Kidney tubule cell (primary cell): ENCODE data around the gene IQGAP2.
A peak's percentile ranks its signal among the peaks of the same experiment; 100 is the strongest.
"Not testable (repeated sequence)": the region's sequence is repeated elsewhere in the genome, so short reads cannot be mapped to it uniquely, and the experiment has no call there.

Experiments used
- DNase-seq: peaks from one replicate; pipeline ENCODE4 v3.0.0-alpha.2; 2018; ENCODE audit warnings: low spot score

IQGAP2 gene, protein sequence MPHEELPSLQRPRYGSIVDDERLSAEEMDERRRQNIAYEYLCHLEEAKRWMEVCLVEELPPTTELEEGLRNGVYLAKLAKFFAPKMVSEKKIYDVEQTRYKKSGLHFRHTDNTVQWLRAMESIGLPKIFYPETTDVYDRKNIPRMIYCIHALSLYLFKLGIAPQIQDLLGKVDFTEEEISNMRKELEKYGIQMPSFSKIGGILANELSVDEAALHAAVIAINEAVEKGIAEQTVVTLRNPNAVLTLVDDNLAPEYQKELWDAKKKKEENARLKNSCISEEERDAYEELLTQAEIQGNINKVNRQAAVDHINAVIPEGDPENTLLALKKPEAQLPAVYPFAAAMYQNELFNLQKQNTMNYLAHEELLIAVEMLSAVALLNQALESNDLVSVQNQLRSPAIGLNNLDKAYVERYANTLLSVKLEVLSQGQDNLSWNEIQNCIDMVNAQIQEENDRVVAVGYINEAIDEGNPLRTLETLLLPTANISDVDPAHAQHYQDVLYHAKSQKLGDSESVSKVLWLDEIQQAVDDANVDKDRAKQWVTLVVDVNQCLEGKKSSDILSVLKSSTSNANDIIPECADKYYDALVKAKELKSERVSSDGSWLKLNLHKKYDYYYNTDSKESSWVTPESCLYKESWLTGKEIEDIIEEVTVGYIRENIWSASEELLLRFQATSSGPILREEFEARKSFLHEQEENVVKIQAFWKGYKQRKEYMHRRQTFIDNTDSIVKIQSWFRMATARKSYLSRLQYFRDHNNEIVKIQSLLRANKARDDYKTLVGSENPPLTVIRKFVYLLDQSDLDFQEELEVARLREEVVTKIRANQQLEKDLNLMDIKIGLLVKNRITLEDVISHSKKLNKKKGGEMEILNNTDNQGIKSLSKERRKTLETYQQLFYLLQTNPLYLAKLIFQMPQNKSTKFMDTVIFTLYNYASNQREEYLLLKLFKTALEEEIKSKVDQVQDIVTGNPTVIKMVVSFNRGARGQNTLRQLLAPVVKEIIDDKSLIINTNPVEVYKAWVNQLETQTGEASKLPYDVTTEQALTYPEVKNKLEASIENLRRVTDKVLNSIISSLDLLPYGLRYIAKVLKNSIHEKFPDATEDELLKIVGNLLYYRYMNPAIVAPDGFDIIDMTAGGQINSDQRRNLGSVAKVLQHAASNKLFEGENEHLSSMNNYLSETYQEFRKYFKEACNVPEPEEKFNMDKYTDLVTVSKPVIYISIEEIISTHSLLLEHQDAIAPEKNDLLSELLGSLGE (N-terminal part only)

DNA sequence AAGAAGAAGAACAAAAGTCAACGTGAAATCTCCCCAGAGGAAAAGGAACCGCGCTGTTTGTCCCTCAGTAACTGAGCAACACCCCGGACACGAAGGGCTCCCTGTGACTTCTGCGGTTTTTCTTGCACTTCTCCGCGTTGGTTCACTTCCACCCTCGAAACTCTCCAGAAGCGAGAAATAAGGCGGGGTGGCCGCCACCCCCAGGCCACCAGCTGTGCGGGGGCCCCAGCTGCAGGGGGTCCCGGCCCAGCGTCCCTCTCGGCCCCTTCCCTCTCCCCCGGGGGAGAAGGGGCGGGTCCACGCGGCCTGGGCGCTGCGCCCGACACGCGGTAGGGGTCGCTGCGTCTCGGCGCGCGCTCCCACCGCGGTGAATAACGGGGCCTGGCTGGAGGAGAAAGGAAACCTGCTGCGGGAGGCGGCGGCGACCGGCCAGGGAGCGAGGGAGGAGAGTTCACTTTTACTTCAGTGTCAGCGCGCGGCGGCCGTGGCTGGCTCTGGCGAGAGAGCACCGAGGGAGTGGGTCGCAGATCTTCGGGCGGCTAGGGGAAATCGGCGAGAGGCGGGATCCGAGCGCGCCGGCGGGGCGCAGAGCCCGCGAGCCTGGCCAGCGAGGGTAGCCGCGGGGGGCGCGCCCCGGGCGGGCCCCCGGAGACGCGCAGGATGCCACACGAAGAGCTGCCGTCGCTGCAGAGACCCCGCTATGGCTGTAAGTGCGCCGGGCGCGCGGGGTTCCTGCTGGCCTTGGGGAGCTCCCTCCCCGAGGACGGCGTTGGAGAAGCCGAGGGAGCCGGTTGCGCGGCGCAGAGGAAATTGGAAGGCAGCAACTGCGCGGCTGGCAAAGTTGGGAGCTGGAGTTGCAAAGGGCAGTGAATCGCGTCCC lies at the start of gene IQGAP2:
Gene IQGAP2, plus strand, starts transcription at position 400 of the 880 bp plus-strand sequence. Its CDS starts 261 bp downstream, at position 661.
- DNase-seq = peak; percentile 64

GRCh38 chr5:76356887-76357286 lies 46.2 kb upstream of the IQGAP2 start:
- no peak for DNase-seq

DNA sequence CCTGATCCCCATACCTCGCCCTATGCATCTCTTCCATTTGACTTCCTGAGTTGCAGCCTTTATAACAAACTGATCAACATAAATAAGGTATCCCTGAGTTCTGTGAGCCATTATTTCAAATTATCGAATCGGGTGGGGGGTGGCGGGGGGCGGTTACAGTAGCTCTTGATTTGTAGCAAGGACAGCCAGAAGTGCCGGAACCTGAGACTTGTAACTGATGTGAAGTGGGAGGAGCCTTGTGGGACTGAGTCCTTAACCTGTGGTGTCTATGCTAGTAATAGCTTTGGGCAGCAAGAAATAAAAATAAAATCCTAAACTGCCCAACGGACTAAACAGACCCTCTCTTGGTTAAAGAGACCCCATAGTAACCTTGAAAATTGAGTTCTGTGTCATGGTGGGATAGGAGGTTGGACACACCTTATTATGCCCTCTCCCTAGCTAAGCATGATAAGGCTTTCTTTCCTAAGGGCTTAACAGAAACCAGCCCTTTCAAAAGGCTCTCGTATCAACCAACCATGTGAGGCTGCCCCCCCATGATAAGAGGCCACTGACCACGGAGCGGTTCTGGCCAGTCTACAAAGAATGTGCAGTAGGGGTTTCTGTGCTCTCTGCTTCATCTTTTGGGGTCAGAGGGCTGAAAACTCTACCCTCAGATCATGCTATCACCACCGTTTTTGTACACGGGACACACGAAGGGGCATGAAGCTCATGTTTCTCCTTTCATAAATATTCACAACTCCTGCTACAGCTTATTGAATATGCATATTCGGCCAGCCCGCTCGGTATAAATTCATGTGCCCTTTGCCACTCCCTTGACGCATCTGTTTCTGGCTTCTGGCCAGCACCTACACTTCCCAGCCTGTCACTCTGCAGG lies 39.5 kb upstream of the IQGAP2 start:
- DNase-seq = peak; percentile 31

DNA sequence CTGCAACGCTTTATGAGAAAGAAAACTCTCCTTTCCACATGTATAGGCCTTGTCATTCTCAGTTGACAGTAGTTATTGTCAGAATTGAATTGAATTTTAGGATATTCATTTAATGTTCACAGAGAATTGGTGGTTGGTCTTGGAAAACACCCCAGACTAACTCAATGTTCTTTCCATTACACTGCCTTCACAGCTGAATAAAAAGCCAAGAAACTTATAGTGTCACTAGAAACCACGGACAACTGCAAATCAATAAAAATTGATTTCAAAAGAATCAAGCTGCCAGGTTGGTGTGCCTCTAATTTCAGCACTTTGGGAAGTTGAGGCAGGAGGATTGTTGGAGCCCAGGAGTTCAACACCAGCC lies 38.9 kb upstream of the IQGAP2 start:
- no peak for DNase-seq

DNA sequence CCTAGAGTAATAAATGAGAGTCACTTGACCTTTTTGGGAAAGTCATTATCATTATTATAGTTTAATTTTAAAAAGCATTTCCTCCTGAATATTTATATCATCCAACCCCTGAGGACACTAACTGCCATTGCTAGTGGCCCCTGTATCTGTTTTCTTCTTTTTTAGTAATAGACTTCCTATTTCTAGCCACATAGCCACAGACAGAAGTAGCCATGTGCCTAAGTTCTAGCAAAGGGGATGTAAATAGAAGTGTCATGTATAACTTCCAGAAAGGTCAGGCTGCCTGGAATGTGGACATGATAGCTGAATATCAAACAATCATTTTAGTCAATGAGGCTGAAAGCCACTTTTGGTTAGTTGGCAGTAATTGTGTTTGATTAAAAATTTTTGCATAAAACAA lies 37.5 kb upstream of the IQGAP2 start:
- DNase-seq = no peak

GRCh38 chr5:76366596-76366995 lies 36.5 kb upstream of the IQGAP2 start:
- no peak for DNase-seq

DNA sequence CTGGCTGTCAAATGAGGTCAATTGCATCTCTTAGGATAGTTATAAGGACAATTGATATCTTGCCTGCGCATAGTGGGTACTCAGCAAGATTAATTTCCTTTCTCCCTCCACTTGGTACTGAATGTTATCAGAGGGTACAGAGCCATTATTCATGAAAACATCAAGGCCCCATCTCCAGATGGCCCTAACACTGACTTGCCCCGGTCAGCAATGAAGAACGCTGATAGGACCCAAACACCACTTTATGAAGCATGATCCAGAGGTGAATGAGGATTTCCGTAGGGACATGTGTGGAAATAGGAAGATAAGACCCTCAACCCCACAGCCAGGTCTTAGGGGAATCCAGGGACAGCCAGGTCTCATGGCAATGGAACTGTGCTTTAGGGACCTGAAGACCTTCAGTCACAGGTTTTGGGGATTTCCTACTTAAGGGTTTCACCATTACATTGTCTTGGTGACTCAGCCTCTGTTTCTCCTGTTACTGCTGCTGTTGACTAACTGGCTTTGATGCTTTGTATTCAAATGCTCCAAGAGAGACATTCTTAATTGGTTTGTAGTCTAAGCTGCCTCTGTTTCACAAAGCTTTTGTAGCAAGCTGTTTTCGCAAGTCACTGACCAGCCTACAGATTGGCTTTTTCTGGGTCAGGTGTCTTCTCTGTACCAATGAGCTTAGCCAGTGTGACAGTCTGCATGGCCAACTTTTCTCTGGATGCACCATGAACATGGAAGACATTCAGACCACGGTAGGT lies 35.3 kb upstream of the IQGAP2 start:
- DNase-seq = peak; percentile 79

- DNase-seq = no peak
These were observed 34.1 kb upstream of the IQGAP2 start for GRCh38 chr5:76368941-76369340.

DNA sequence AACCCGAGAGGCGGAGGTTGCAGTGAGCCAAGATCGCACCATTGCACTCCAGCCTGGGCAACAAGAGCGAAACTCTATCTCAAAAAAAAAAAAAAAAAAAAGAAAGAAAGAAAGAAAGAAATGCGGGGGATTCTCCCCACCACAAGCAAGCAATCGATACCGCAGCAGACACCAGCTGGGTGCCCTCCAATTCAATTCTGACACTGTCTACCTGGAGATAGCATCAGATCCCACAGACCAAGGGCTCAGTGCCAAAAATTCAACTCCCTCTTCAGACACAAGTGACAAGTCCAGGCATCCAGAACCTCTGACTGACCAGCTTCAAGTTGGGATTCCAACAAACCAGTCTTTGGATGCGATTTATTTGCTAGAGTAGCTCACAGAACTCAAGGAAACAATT lies 33.4 kb upstream of the IQGAP2 start:
- DNase-seq = not testable (repeated sequence)

DNA sequence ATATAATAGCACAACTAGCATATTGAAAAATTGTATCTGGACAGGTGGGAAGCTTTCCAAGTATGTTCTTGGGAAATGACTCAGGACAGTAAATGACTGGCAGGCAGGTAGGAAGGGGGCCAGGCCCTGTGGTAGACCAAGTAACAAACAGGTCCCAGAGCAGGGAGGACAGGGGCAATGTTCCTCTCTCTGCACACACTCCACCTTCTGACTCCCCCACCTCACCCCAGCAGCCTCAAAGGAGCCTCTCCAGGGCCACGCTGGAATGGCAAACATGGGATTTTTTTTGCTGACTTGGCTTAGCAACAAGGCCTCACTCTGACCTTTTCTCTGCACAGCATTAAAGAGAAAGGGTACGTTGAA lies 31.1 kb upstream of the IQGAP2 start:
- DNase-seq = peak; percentile 33

DNA sequence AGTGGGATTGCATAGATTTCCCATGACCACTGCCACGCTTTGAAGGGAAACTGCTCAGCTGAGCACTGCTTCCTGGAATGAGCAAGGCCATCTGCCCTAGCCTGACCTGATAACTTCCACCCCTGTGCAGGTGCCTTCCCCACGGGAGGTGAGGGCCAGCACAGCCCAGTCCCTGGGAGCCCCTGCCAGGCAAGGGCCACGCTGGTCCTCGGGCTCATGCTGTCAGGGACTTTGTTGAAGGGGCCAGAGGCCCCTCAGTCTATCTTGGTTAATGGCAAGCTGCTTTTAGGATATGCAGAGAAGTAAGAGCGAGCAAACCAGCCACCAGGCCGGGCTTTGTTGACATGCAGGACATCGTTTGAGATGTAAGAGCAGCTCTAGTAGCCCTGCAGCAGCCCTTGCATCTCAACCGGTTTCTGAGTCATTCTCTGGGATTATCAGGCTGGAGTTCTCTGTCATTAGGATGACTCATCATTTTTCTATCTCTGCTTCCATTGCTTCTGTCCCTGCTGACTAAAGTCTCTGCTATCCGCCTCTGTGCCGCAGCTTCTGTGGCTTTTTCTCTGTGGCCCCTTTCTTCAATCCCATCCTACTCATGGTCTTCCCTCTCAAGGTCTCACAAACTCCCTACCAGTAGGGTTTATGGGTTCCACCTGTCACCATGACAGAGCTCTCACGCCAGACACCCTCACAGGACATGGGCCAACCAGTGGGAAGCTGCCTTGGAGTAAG lies 30.6 kb upstream of the IQGAP2 start:
- DNase-seq = peak; percentile 93

GRCh38 chr5:76376148-76376865 lies 26.8 kb upstream of the IQGAP2 start:
- peak; percentile 49 for DNase-seq

- DNase-seq = no peak
These were observed 26.2 kb upstream of the IQGAP2 start for GRCh38 chr5:76376866-76377230.

- DNase-seq = no peak
These were observed 24.7 kb upstream of the IQGAP2 start for GRCh38 chr5:76378355-76378754.

- peak; percentile 39 for DNase-seq
These were observed 23.8 kb upstream of the IQGAP2 start for GRCh38 chr5:76379316-76379715.

DNA sequence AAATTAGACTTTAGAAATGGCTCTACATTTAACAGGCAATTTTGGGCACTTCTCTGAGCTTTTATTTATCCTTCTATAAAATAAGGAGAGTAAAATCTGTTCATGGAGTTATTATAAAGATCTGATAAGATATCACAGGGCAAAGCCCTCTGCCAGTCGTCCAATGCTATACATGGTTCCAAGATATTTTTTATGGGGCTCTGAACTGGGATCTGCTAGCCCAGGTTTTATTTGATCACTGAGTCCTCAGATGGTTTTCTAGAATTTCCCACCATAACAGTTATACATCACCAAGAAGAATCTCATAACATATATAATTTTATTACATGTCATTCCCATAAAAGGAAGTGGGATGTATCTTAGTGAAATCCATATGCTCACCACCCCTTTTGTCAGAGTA lies 23.2 kb upstream of the IQGAP2 start:
- no peak for DNase-seq

- no peak for DNase-seq
These were observed 22.6 kb upstream of the IQGAP2 start for GRCh38 chr5:76380346-76381066.
